ENCODE measurements around the gene NKX6-2. TPM values are rescaled to one million over a fixed set of nuclear protein-coding genes. Genes with fewer than 3 reads are reported as not detected.
A peak's percentile ranks its signal among the peaks of the same experiment; 100 is the strongest.
"Not testable (repeated sequence)": the region's sequence is repeated elsewhere in the genome, so short reads cannot be mapped to it uniquely, and the experiment has no call there.

Gene NKX6-2
- total RNA-seq, 1 experiment from 2014 or later, result not detected

- not testable (repeated sequence) for H3K9me3 ChIP-seq (ENCODE audit: low read length)
Observed at GRCh38 chr10:132797986-132798385, 12.0 kb upstream of the NKX6-2 start.

DNA sequence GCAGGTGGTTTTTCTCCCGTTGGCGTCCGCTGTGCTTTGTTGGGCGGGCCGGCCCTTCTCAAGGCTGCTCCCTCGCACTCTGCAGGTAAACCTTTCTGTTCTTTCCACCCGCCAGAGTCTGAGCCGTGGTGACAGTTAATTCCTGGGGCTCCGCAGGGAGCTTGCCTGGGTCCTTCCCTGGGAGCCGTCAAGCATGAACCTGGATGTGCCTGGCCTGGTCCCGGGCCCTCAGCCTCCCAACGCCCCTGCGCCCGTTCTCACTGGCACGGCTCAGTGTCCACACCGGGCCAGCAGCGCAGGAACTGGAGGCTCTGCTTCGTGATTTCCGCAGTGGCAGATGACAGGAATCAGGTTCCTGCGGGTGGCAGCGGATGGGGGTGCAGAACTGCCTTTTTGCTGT, 10.9 kb upstream of the NKX6-2 start:
- DNase-seq, result no peak
- no peak overlapping the region for H3K4me3 ChIP-seq (ENCODE audit: low read length)
- H4K20me1 ChIP-seq (ENCODE audit: insufficient read depth, low read depth, low read length), result peaks cover 9% of the 10 kb centered on the region
- no peaks in the 10 kb centered on the region for H3K9me2 ChIP-seq (replicated peaks; ENCODE audit: insufficient read depth, low read length)
- no peak overlapping the region for H2AFZ ChIP-seq (ENCODE audit: low read length)
- no peaks in the 10 kb centered on the region for H3K36me3 ChIP-seq (ENCODE audit: insufficient read depth, low read length)
- H3K27ac ChIP-seq (ENCODE audit: low read length), result no peak overlapping the region
- no peaks in the 10 kb centered on the region for H3K9me3 ChIP-seq (ENCODE audit: low read length)
- no peak overlapping the region for H3K4me2 ChIP-seq (ENCODE audit: low read depth, low read length, poor library complexity, severe bottlenecking)
- no peak overlapping the region for H3K9ac ChIP-seq (ENCODE audit: low read length)
- H3K4me1 ChIP-seq (ENCODE audit: low read length), result peaks cover 16% of the 10 kb centered on the region
- no peaks in the 10 kb centered on the region for H3K79me2 ChIP-seq (ENCODE audit: low read length)
- no peaks in the 10 kb centered on the region for H3K27me3 ChIP-seq (ENCODE audit: low read length)

More at GRCh38 chr10:132797986-132798385, 12.0 kb upstream of the NKX6-2 start:
- not testable (repeated sequence) for H3K27ac ChIP-seq (ENCODE audit: low read length); H3K36me3 ChIP-seq (ENCODE audit: insufficient read depth, low read length); H3K4me3 ChIP-seq (ENCODE audit: low read length); H3K9me2 ChIP-seq (replicated peaks; ENCODE audit: insufficient read depth, low read length); DNase-seq; H3K79me2 ChIP-seq (ENCODE audit: low read length); H3K4me2 ChIP-seq (ENCODE audit: low read depth, low read length, poor library complexity, severe bottlenecking); H3K27me3 ChIP-seq (ENCODE audit: low read length); H3K9ac ChIP-seq (ENCODE audit: low read length); H2AFZ ChIP-seq (ENCODE audit: low read length); H4K20me1 ChIP-seq (ENCODE audit: insufficient read depth, low read depth, low read length)
- peaks cover 14% of the 10 kb centered on the region for H3K4me1 ChIP-seq (ENCODE audit: low read length)

- Histone ChIP-seq H4K20me1 (ENCODE audit: insufficient read depth, low read depth, low read length) (peaks cover 9% of the 10 kb centered on the region), H3K4me2 (ENCODE audit: low read depth, low read length, poor library complexity, severe bottlenecking) (peak overlapping the region; percentile 54), H3K4me1 (ENCODE audit: low read length) (peaks cover 16% of the 10 kb centered on the region), H3K4me3 (ENCODE audit: low read length) (no peak overlapping the region), H3K79me2 (ENCODE audit: low read length) (no peaks in the 10 kb centered on the region), H3K9ac (ENCODE audit: low read length) (no peak overlapping the region), H3K27ac (ENCODE audit: low read length) (no peak overlapping the region), H3K36me3 (ENCODE audit: insufficient read depth, low read length) (no peaks in the 10 kb centered on the region), H2AFZ (ENCODE audit: low read length) (no peak overlapping the region), H3K9me3 (ENCODE audit: low read length) (no peaks in the 10 kb centered on the region), H3K27me3 (ENCODE audit: low read length) (no peaks in the 10 kb centered on the region), H3K9me2 (replicated peaks; ENCODE audit: insufficient read depth, low read length) (no peaks in the 10 kb centered on the region)
- DNase-seq, result peak; percentile 93
Observed at GRCh38 chr10:132793871-132794849, 8.2 kb upstream of the NKX6-2 start.

GRCh38 chr10:132793213-132793612, 7.3 kb upstream of the NKX6-2 start:
- no peaks in the 10 kb centered on the region for H3K36me3 ChIP-seq (ENCODE audit: insufficient read depth, low read length)
- no peak overlapping the region for H3K9ac ChIP-seq (ENCODE audit: low read length)
- no peaks in the 10 kb centered on the region for H3K79me2 ChIP-seq (ENCODE audit: low read length)
- H3K9me2 ChIP-seq (replicated peaks; ENCODE audit: insufficient read depth, low read length), result no peaks in the 10 kb centered on the region
- H3K4me1 ChIP-seq (ENCODE audit: low read length), result peaks cover 16% of the 10 kb centered on the region
- H2AFZ ChIP-seq (ENCODE audit: low read length), result no peak overlapping the region
- no peak overlapping the region for H3K27ac ChIP-seq (ENCODE audit: low read length)
- H3K4me2 ChIP-seq (ENCODE audit: low read depth, low read length, poor library complexity, severe bottlenecking), result peak overlapping the region; percentile 54
- DNase-seq, result no peak
- no peaks in the 10 kb centered on the region for H3K9me3 ChIP-seq (ENCODE audit: low read length)
- peaks cover 9% of the 10 kb centered on the region for H4K20me1 ChIP-seq (ENCODE audit: insufficient read depth, low read depth, low read length)
- H3K4me3 ChIP-seq (ENCODE audit: low read length), result no peak overlapping the region
- H3K27me3 ChIP-seq (ENCODE audit: low read length), result no peaks in the 10 kb centered on the region

DNA sequence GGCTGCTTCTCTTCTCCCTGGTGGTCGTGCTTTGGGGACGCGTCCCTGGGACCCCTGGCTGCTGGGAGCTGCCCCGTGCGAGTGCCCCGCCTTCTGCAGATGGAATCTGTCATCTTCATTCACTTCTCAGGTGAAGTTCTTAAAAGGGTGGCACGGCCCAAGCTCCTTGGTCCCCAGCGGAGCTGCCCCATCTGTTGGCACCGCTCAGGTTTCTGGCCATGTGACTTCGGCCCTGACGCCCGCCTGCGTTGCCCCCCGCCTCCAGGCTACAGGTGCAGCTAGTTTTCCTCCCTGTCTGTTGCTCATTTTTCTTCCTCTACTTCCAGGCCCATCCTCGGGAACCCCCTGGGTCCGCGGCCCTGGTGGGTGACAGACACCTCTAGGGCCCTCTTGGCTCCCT, 6.8 kb upstream of the NKX6-2 start:
- H3K79me2 ChIP-seq (ENCODE audit: low read length), result no peaks in the 10 kb centered on the region
- peaks cover 16% of the 10 kb centered on the region for H3K4me1 ChIP-seq (ENCODE audit: low read length)
- no peak overlapping the region for H3K4me2 ChIP-seq (ENCODE audit: low read depth, low read length, poor library complexity, severe bottlenecking)
- no peak for DNase-seq
- no peak overlapping the region for H2AFZ ChIP-seq (ENCODE audit: low read length)
- no peak overlapping the region for H3K4me3 ChIP-seq (ENCODE audit: low read length)
- H3K9me2 ChIP-seq (replicated peaks; ENCODE audit: insufficient read depth, low read length), result no peaks in the 10 kb centered on the region
- no peaks in the 10 kb centered on the region for H3K9me3 ChIP-seq (ENCODE audit: low read length)
- peaks cover 9% of the 10 kb centered on the region for H4K20me1 ChIP-seq (ENCODE audit: insufficient read depth, low read depth, low read length)
- H3K9ac ChIP-seq (ENCODE audit: low read length), result no peak overlapping the region
- no peaks in the 10 kb centered on the region for H3K36me3 ChIP-seq (ENCODE audit: insufficient read depth, low read length)
- H3K27me3 ChIP-seq (ENCODE audit: low read length), result no peaks in the 10 kb centered on the region
- no peak overlapping the region for H3K27ac ChIP-seq (ENCODE audit: low read length)

DNA sequence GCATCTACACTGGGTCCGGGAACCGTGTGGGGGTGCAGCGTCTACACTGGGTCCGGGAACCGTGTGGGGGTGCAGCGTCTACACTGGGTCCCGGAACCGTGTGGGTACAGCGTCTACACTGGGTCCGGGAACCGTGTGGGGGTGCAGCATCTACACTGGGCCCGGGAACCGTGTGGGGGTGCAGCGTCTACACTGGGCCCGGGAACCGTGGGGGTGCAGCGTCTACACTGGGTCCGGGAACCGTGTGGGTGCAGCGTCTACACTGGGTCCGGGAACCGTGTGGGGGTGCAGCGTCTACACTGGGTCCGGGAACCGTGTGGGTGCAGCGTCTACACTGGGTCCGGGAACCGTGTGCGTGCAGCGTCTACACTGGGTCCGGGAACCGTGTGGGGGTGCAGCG, 6.2 kb upstream of the NKX6-2 start:
- not testable (repeated sequence) for H3K36me3 ChIP-seq (ENCODE audit: insufficient read depth, low read length); H3K27me3 ChIP-seq (ENCODE audit: low read length); H3K9me2 ChIP-seq (replicated peaks; ENCODE audit: insufficient read depth, low read length); H3K79me2 ChIP-seq (ENCODE audit: low read length); H3K9ac ChIP-seq (ENCODE audit: low read length); H2AFZ ChIP-seq (ENCODE audit: low read length); H4K20me1 ChIP-seq (ENCODE audit: insufficient read depth, low read depth, low read length); H3K27ac ChIP-seq (ENCODE audit: low read length); H3K9me3 ChIP-seq (ENCODE audit: low read length); H3K4me2 ChIP-seq (ENCODE audit: low read depth, low read length, poor library complexity, severe bottlenecking); H3K4me3 ChIP-seq (ENCODE audit: low read length); DNase-seq
- H3K4me1 ChIP-seq (ENCODE audit: low read length), result peaks cover 16% of the 10 kb centered on the region

DNA sequence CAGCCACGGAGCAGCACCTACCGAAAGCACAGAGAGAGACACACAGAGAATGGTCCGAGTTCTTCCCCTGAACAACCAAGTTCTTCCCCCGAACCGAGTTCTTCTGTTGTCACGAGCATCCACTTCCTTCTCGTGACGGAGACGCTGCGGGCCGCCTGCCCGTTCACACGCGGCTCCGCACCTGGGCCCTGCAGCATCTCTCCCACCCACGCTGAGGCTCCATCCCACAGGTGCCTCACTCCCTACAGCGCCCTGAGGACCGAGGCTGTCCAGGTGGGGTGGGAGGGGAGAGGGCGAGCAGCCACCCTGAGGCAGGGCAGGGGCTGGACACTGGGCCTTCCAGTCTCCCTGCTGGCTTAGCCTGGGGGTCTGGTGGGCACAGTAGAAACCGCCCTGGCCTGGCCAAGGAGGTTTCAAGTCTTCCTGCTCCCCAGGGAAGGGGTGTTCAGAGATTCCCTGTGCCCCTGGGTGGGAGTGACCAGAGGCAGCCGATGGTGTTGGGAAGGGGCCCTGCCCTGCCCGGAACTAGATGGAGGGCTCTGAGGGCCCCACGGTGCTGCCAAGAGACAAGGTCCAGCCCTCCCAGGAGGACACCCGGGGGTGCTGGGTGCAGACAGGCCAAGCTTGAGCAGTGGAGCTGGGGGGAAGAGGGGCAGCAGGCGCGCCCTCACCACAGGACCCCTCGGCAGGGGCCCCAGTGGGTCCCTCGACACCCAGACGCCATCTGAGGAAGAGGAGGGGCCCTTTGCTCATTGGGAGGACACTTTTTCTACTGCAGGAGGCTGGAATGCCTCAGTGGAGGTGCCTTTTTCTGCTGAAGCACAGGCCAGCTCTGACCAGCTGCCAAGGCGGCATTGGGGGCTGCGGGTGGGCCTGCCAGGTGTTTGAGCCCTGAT, 5.2 kb upstream of the NKX6-2 start:
- H3K9ac ChIP-seq (ENCODE audit: low read length), result no peak overlapping the region
- H3K4me1 ChIP-seq (ENCODE audit: low read length), result peaks cover 16% of the 10 kb centered on the region
- H3K79me2 ChIP-seq (ENCODE audit: low read length), result no peaks in the 10 kb centered on the region
- no peak overlapping the region for H3K4me3 ChIP-seq (ENCODE audit: low read length)
- peaks cover 9% of the 10 kb centered on the region for H4K20me1 ChIP-seq (ENCODE audit: insufficient read depth, low read depth, low read length)
- no peaks in the 10 kb centered on the region for H3K9me3 ChIP-seq (ENCODE audit: low read length)
- DNase-seq, result no peak
- H2AFZ ChIP-seq (ENCODE audit: low read length), result no peak overlapping the region
- H3K4me2 ChIP-seq (ENCODE audit: low read depth, low read length, poor library complexity, severe bottlenecking), result no peak overlapping the region
- no peaks in the 10 kb centered on the region for H3K36me3 ChIP-seq (ENCODE audit: insufficient read depth, low read length)
- no peak overlapping the region for H3K27ac ChIP-seq (ENCODE audit: low read length)
- H3K27me3 ChIP-seq (ENCODE audit: low read length), result no peaks in the 10 kb centered on the region
- no peaks in the 10 kb centered on the region for H3K9me2 ChIP-seq (replicated peaks; ENCODE audit: insufficient read depth, low read length)

GRCh38 chr10:132790470-132790869, 4.5 kb upstream of the NKX6-2 start:
- Histone ChIP-seq H4K20me1 (ENCODE audit: insufficient read depth, low read depth, low read length) (peaks cover 9% of the 10 kb centered on the region), H2AFZ (ENCODE audit: low read length) (no peak overlapping the region), H3K4me2 (ENCODE audit: low read depth, low read length, poor library complexity, severe bottlenecking) (no peak overlapping the region), H3K36me3 (ENCODE audit: insufficient read depth, low read length) (no peaks in the 10 kb centered on the region), H3K27me3 (ENCODE audit: low read length) (no peaks in the 10 kb centered on the region), H3K4me1 (ENCODE audit: low read length) (peaks cover 16% of the 10 kb centered on the region), H3K27ac (ENCODE audit: low read length) (no peak overlapping the region), H3K9me3 (ENCODE audit: low read length) (no peaks in the 10 kb centered on the region), H3K79me2 (ENCODE audit: low read length) (no peaks in the 10 kb centered on the region), H3K9ac (ENCODE audit: low read length) (no peak overlapping the region), H3K4me3 (ENCODE audit: low read length) (no peak overlapping the region), H3K9me2 (replicated peaks; ENCODE audit: insufficient read depth, low read length) (no peaks in the 10 kb centered on the region)
- no peak for DNase-seq

Data from Karpas-422 (cell line).